HG02970 (cell line): ENCODE data around the gene ATG7.
"Not testable (repeated sequence)": the region's sequence is repeated elsewhere in the genome, so short reads cannot be mapped to it uniquely, and the experiment has no call there.

ENCODE experiments used
- ATAC-seq: cut with Tn5 transposase; IDR thresholded peaks from one replicate; pipeline ENCODE4 v1.9.1; 2021; ENCODE audit warnings: mild to moderate bottlenecking, moderate library complexity, moderate number of reproducible peaks; ENCODE audit not compliant: unreplicated experiment, low FRiP score

ATG7 gene

GRCh38 chr3:11488356-11488755 lies 216.2 kb downstream of the ATG7 start:
- not testable (repeated sequence) for ATAC-seq

GRCh38 chr3:11494131-11494916 lies 222.1 kb downstream of the ATG7 start:
- ATAC-seq = no peak

- ATAC-seq = no peak
Observed at GRCh38 chr3:11495948-11496557, 223.9 kb downstream of the ATG7 start.

- ATAC-seq = no peak
Observed at GRCh38 chr3:11498177-11498576, 226.0 kb downstream of the ATG7 start.

GRCh38 chr3:11498646-11499045 lies 226.4 kb downstream of the ATG7 start:
- ATAC-seq = no peak

GRCh38 chr3:11499144-11499543 lies 226.9 kb downstream of the ATG7 start:
- no peak for ATAC-seq

GRCh38 chr3:11502413-11502812 lies 230.2 kb downstream of the ATG7 start:
- ATAC-seq = not testable (repeated sequence)

GRCh38 chr3:11507719-11508118 lies 235.5 kb downstream of the ATG7 start:
- no peak for ATAC-seq

- no peak for ATAC-seq
Observed at GRCh38 chr3:11508346-11509172, 236.4 kb downstream of the ATG7 start.

GRCh38 chr3:11509173-11510000 lies 237.2 kb downstream of the ATG7 start:
- no peak for ATAC-seq

- ATAC-seq = no peak
Observed at GRCh38 chr3:11510001-11510340, 237.8 kb downstream of the ATG7 start.

GRCh38 chr3:11510356-11510755 lies 238.2 kb downstream of the ATG7 start:
- no peak for ATAC-seq

- not testable (repeated sequence) for ATAC-seq
Observed at GRCh38 chr3:11511606-11512005, 239.4 kb downstream of the ATG7 start.

- not testable (repeated sequence) for ATAC-seq
Observed at GRCh38 chr3:11513125-11513816, 241.1 kb downstream of the ATG7 start.

GRCh38 chr3:11513817-11514135 lies 241.6 kb downstream of the ATG7 start:
- no peak for ATAC-seq

GRCh38 chr3:11514191-11514821 lies 242.1 kb downstream of the ATG7 start:
- ATAC-seq = no peak

GRCh38 chr3:11517601-11518000 lies 245.4 kb downstream of the ATG7 start:
- no peak for ATAC-seq

GRCh38 chr3:11521167-11521566 lies 249.0 kb downstream of the ATG7 start:
- ATAC-seq = no peak

GRCh38 chr3:11522398-11522715 lies 250.2 kb downstream of the ATG7 start:
- ATAC-seq = no peak
